Mesenchymal stem cell (in vitro differentiated cells and primary cell): ENCODE data around the gene SLC35F1.

Experiments used
- DNase-seq: peaks from one replicate; pipeline ENCODE4 v3.0.0-alpha.2; 2013
- H2AFZ ChIP-seq: one replicate; pipeline ENCODE4 v1.6.1; 2013; ENCODE audit warnings: low read depth, mild to moderate bottlenecking, control low read depth, inconsistent platforms, low read length, moderate library complexity
- H2AK5ac ChIP-seq: 2 replicates; pipeline ENCODE4 v1.6.1; 2013; ENCODE audit warnings: low read length, moderate library complexity, mild to moderate bottlenecking, inconsistent platforms; ENCODE audit not compliant: severe bottlenecking
- H2BK120ac ChIP-seq: one replicate; pipeline ENCODE4 v1.6.1; 2013; ENCODE audit warnings: low read depth, mild to moderate bottlenecking, inconsistent platforms, low read length, moderate library complexity
- H2BK12ac ChIP-seq, 2 experiments: one replicate each; pipeline ENCODE4 v1.6.1; 2013; ENCODE audit warnings: inconsistent platforms in 2 of 2, low read length in 2 of 2, mild to moderate bottlenecking in 2 of 2, moderate library complexity in 2 of 2, control low read depth in 1 of 2
- H2BK15ac ChIP-seq: one replicate; pipeline ENCODE4 v1.6.1; 2013; ENCODE audit warnings: mild to moderate bottlenecking, low read depth, inconsistent platforms; ENCODE audit not compliant: poor library complexity, severe bottlenecking
- H2BK5ac ChIP-seq: 2 replicates; pipeline ENCODE4 v1.6.1; 2013; ENCODE audit warnings: low read depth, mild to moderate bottlenecking, low read length, control low read depth, inconsistent platforms; ENCODE audit not compliant: poor library complexity, severe bottlenecking
- H3K14ac ChIP-seq, 2 experiments: one replicate each; pipeline ENCODE4 v1.6.1; 2013; ENCODE audit warnings: inconsistent platforms in 2 of 2, low read length in 2 of 2, control low read depth in 1 of 2, mild to moderate bottlenecking in 1 of 2, moderate library complexity in 1 of 2
- H3K18ac ChIP-seq, 2 experiments: one replicate each; pipeline ENCODE4 v1.6.1; 2013; ENCODE audit warnings: inconsistent platforms in 2 of 2, low read length in 2 of 2, control low read depth in 1 of 2, low read depth in 1 of 2, mild to moderate bottlenecking in 1 of 2
- H3K23ac ChIP-seq, 2 experiments: one replicate each; pipeline ENCODE4 v1.6.1; 2013; ENCODE audit warnings: inconsistent platforms in 2 of 2, low read length in 2 of 2, mild to moderate bottlenecking in 2 of 2, moderate library complexity in 2 of 2, control low read depth in 1 of 2
- H3K27ac ChIP-seq: 2 replicates; pipeline ENCODE4 v1.5.1; 2013; ENCODE audit warnings: mild to moderate bottlenecking, moderate library complexity, low read length, control low read depth, inconsistent platforms; ENCODE audit not compliant: poor library complexity, severe bottlenecking
- H3K27me3 ChIP-seq, 2 experiments: 2 replicates each; pipeline versions ENCODE4 v1.6.1 to v1.7.0; 2013; ENCODE audit warnings: low read length in 2 of 2, mild to moderate bottlenecking in 2 of 2, moderate library complexity in 2 of 2, control low read depth in 1 of 2, inconsistent platforms in 1 of 2; ENCODE audit not compliant: control insufficient read depth in 1 of 2, insufficient read depth in 1 of 2
- H3K36me3 ChIP-seq, 2 experiments: 2 replicates each; pipeline versions ENCODE4 v1.6.1 to v1.7.0; 2013; ENCODE audit warnings: low read length in 2 of 2, control low read depth in 1 of 2, inconsistent platforms in 1 of 2, low read depth in 1 of 2, mild to moderate bottlenecking in 1 of 2; ENCODE audit not compliant: insufficient read depth in 2 of 2, control insufficient read depth in 1 of 2
- H3K4ac ChIP-seq, 2 experiments: one replicate each; pipeline ENCODE4 v1.6.1; 2013; ENCODE audit warnings: inconsistent platforms in 2 of 2, low read length in 2 of 2, mild to moderate bottlenecking in 2 of 2, moderate library complexity in 2 of 2, control low read depth in 1 of 2, low read depth in 1 of 2
- H3K4me1 ChIP-seq: 2 replicates; pipeline ENCODE4 v1.6.1; 2013; ENCODE audit warnings: low read depth, low read length, control low read depth; ENCODE audit not compliant: control insufficient read depth, insufficient read depth
- H3K4me2 ChIP-seq: 2 replicates; pipeline ENCODE4 v1.6.1; 2013; ENCODE audit warnings: low read length, mild to moderate bottlenecking, inconsistent platforms; ENCODE audit not compliant: poor library complexity, severe bottlenecking
- H3K4me3 ChIP-seq, 2 experiments: 2 replicates each; pipeline versions ENCODE4 v1.5.1 to v1.7.0; 2013; ENCODE audit warnings: low read length in 2 of 2, mild to moderate bottlenecking in 2 of 2, control low read depth in 1 of 2, low read depth in 1 of 2; ENCODE audit not compliant: insufficient read depth in 1 of 2
- H3K79me1 ChIP-seq: replicated peaks from 2 replicates; pipeline ENCODE4 v1.6.1; 2013; ENCODE audit warnings: mild to moderate bottlenecking, control low read depth, low read length, inconsistent platforms; ENCODE audit not compliant: poor library complexity, severe bottlenecking
- H3K9ac ChIP-seq: 2 replicates; pipeline ENCODE4 v1.7.0; 2013; ENCODE audit warnings: mild to moderate bottlenecking, low read length, moderate library complexity
- H3K9me3 ChIP-seq: 2 replicates; pipeline ENCODE4 v1.7.0; 2013; ENCODE audit warnings: mild to moderate bottlenecking, low read length; ENCODE audit not compliant: control insufficient read depth
- H4K8ac ChIP-seq: one replicate; pipeline ENCODE4 v1.6.1; 2013; ENCODE audit warnings: inconsistent platforms, mild to moderate bottlenecking, low read length, moderate library complexity
- H4K91ac ChIP-seq: one replicate; pipeline ENCODE4 v1.6.1; 2013; ENCODE audit warnings: mild to moderate bottlenecking, low read length, inconsistent platforms
- WGBS: methylation state at CpG from one replicate; pipeline ENCODE4 v1.1.7; 2013; ENCODE audit warnings: mixed read lengths; 5-methylcytosine and 5-hydroxymethylcytosine counted together

Gene SLC35F1

DNA sequence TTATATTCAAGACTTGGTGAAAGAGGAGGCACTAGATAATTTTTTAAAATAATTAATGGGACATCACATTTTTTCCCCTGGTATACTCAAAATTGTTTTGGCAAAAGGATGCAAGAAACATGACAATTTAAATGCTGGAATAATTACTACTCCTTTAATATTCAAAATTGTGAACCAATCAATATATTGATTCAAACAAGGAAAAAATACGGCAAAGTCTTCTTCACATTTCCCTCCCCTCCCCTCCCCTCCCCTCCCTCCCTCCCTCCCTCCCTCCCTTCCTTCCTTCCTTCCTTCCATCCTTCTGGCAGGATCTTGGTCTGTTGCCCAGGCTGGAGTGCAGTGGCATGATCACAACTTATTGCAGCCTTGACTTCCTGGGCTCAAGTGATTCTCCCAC, 4.1 kb downstream of the SLC35F1 start:
- no peaks in the 10 kb centered on the region for H3K36me3 ChIP-seq
- no peak overlapping the region for H2BK5ac ChIP-seq
- no peak overlapping the region for H2BK12ac ChIP-seq
- no peak overlapping the region for H2AK5ac ChIP-seq
- no peak overlapping the region for H3K27ac ChIP-seq
- no peak overlapping the region for H3K4me2 ChIP-seq
- DNase-seq: no peak
- H3K4ac ChIP-seq: no peak overlapping the region
- H3K23ac ChIP-seq: no peak overlapping the region
- no peak overlapping the region for H2BK15ac ChIP-seq
- H2AFZ ChIP-seq: no peak overlapping the region
- no peaks in the 10 kb centered on the region for H3K79me1 ChIP-seq
- H3K27me3 ChIP-seq: peaks cover 22 to 25% of the 10 kb centered on the region in 2 experiments
- H3K4me3 ChIP-seq: no peak overlapping the region
- no peak overlapping the region for H3K18ac ChIP-seq
- no peaks in the 10 kb centered on the region for H3K9me3 ChIP-seq
- H2BK120ac ChIP-seq: no peak overlapping the region
- no peak overlapping the region for H3K14ac ChIP-seq
- peaks cover 17% of the 10 kb centered on the region for H3K4me1 ChIP-seq
- no peak overlapping the region for H4K8ac ChIP-seq
- WGBS: 91% methylated on average over 1 of the region's 1 CpG
- no peak overlapping the region for H3K9ac ChIP-seq
- no peak overlapping the region for H4K91ac ChIP-seq

DNA sequence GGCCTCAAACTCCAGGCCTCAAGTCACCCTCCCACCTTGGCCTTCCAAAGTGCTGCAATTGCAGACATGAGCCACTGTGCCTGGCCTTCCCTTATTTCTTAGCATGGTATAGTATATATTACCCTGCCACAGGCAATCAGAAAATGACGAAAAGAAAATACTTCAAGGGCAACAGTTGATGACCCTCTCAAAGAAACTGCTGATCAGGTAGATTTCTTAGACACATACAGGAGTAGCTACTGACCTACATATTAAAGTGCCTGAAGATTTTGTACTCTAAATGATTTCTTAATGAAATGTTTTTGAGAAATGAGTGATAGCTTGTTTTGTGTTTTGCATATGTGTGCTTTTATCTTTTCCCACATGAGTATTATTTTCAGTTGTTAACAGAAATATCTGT, 4.6 kb downstream of the SLC35F1 start:
- no peak overlapping the region for H3K14ac ChIP-seq
- H4K91ac ChIP-seq: no peak overlapping the region
- H3K4me2 ChIP-seq: no peak overlapping the region
- peaks cover 17% of the 10 kb centered on the region for H3K4me1 ChIP-seq
- H2BK5ac ChIP-seq: no peak overlapping the region
- H4K8ac ChIP-seq: no peak overlapping the region
- no peak overlapping the region for H3K4ac ChIP-seq
- H3K18ac ChIP-seq: no peak overlapping the region
- no peaks in the 10 kb centered on the region for H3K36me3 ChIP-seq
- no peak for DNase-seq
- no peaks in the 10 kb centered on the region for H3K79me1 ChIP-seq
- H3K27ac ChIP-seq: no peak overlapping the region
- H3K4me3 ChIP-seq: no peak overlapping the region
- H3K9me3 ChIP-seq: no peaks in the 10 kb centered on the region
- H2AFZ ChIP-seq: no peak overlapping the region
- H3K23ac ChIP-seq: no peak overlapping the region
- H2AK5ac ChIP-seq: no peak overlapping the region
- no peak overlapping the region for H3K9ac ChIP-seq
- WGBS: 89% methylated on average over 1 of the region's 1 CpG
- no peak overlapping the region for H2BK120ac ChIP-seq
- H3K27me3 ChIP-seq: peaks cover 20% of the 10 kb centered on the region in 2 experiments
- no peak overlapping the region for H2BK12ac ChIP-seq
- H2BK15ac ChIP-seq: no peak overlapping the region

DNA sequence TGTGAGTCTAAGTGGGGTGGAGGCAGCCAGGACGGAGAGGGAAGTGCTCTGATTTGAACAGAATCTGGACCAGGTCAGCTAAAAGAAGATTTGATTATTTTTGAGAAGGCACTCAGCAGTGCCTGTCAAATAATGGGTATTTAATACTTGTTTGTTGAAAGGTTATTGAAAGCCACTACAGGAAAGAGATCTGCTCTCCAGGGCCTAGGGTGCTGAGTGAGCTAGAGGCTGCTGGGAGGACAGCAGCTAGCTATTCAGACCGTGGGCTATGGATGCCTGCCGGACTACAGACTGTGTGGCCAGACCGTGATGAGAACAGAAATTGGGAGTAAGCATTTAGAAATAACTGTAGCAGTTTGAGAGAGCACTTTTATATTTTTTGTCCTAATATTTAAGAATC, 8.8 kb downstream of the SLC35F1 start:
- H3K4me3 ChIP-seq: no peak overlapping the region
- no peaks in the 10 kb centered on the region for H3K79me1 ChIP-seq
- no peak overlapping the region for H4K8ac ChIP-seq
- H3K27ac ChIP-seq: no peak overlapping the region
- H3K9me3 ChIP-seq: no peaks in the 10 kb centered on the region
- H3K9ac ChIP-seq: no peak overlapping the region
- no peak overlapping the region for H3K4me2 ChIP-seq
- H3K14ac ChIP-seq: no peak overlapping the region
- H3K18ac ChIP-seq: no peak overlapping the region
- H2AFZ ChIP-seq: no peak overlapping the region
- no peak overlapping the region for H2AK5ac ChIP-seq
- no peak overlapping the region for H4K91ac ChIP-seq
- H2BK5ac ChIP-seq: no peak overlapping the region
- no peak overlapping the region for H3K4ac ChIP-seq
- peaks cover 30 to 43% of the 10 kb centered on the region in 2 experiments for H3K27me3 ChIP-seq
- no peak overlapping the region for H2BK12ac ChIP-seq
- DNase-seq: no peak
- 68% methylated on average over 4 of the region's 4 CpGs for WGBS
- H3K4me1 ChIP-seq: peaks cover 3% of the 10 kb centered on the region
- no peak overlapping the region for H2BK120ac ChIP-seq
- H3K36me3 ChIP-seq: no peaks in the 10 kb centered on the region
- H2BK15ac ChIP-seq: no peak overlapping the region
- H3K23ac ChIP-seq: no peak overlapping the region

DNA sequence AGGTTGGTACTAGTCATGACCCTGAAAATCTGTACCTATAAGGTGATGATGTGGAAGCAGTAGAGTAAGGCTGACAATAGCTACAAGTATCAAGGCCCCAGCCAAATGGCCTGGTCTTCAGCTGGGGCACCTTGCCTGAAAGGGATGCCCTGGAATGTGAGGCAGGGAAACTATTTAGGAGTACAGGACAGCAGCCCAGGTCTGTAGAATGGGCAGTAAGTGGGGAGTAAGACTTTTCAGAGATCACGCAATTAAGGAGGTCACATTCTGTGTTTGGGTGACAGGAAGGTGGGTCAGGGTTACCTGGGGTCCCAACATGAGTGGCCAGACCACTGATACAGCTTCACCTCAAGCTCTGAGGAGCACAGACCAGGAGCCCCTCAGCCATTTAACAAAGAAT, 9.4 kb downstream of the SLC35F1 start:
- no peak overlapping the region for H3K4ac ChIP-seq
- DNase-seq: no peak
- no peak overlapping the region for H3K4me2 ChIP-seq
- no peak overlapping the region for H2BK5ac ChIP-seq
- H3K36me3 ChIP-seq: no peaks in the 10 kb centered on the region
- H2BK120ac ChIP-seq: no peak overlapping the region
- WGBS: 81% methylated on average over 1 of the region's 1 CpG
- no peak overlapping the region for H3K27ac ChIP-seq
- H3K4me1 ChIP-seq: peaks cover 3% of the 10 kb centered on the region
- H2AFZ ChIP-seq: no peak overlapping the region
- no peaks in the 10 kb centered on the region for H3K9me3 ChIP-seq
- H3K18ac ChIP-seq: no peak overlapping the region
- H3K79me1 ChIP-seq: no peaks in the 10 kb centered on the region
- no peak overlapping the region for H4K91ac ChIP-seq
- no peak overlapping the region for H4K8ac ChIP-seq
- H2BK12ac ChIP-seq: no peak overlapping the region
- peaks cover 34 to 43% of the 10 kb centered on the region in 2 experiments for H3K27me3 ChIP-seq
- no peak overlapping the region for H2BK15ac ChIP-seq
- H3K9ac ChIP-seq: no peak overlapping the region
- no peak overlapping the region for H2AK5ac ChIP-seq
- no peak overlapping the region for H3K4me3 ChIP-seq
- H3K23ac ChIP-seq: no peak overlapping the region
- peak overlapping the region in 1 of 2 experiments; percentile 3 for H3K14ac ChIP-seq
